GM18502 (cell line): ENCODE data around the gene CALML4.
"Not testable (repeated sequence)": the region's sequence is repeated elsewhere in the genome, so short reads cannot be mapped to it uniquely, and the experiment has no call there.

Experiments
- ATAC-seq: cut with Tn5 transposase; IDR thresholded peaks from one replicate; pipeline ENCODE4 v1.9.1; 2021; ENCODE audit warnings: mild to moderate bottlenecking; ENCODE audit not compliant: unreplicated experiment, poor library complexity

The CALML4 gene, protein sequence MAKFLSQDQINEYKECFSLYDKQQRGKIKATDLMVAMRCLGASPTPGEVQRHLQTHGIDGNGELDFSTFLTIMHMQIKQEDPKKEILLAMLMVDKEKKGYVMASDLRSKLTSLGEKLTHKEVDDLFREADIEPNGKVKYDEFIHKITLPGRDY

DNA sequence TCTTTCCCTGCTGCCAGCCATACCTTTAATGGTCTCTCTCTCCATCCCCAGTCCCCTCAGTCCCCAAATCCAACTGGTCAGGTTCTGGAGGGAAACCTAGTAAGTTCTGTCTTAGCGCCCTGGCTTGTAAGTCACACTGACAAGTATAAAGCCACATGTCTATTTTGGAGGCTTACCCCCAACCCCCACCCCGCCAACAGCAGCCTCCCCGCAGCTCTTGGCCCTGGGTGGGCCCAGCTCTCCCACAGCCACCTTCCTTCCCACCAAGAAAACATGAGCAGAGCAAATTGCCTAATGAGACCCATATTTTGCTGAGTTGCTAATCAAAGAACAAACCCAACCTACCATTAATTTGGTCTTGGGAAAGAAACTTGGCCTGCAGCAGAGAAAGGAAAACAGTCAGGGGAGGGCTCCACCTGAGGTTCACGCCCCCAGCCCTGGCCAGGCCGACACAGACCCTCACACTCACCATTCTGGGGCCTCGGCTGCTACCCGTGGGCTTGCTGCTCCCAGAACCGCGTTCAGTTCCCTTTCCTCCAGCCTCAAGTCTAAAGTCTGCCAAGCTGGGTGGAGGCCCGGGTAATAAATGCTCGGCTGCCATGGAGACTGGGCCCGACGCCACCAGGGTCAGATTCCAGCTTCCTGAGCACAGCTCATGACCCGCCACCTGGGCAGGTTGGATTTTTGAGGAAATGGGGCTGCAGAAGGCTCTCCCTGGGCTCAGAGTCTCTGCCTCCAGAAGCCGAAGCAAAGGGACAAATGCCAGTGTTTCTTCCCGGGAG, at the start of gene CALML4:
TSS of gene CALML4 (minus strand) at position 557 of the 782 bp plus-strand sequence. CDS start at position 472, 85 bp downstream.
- no peak for ATAC-seq

DNA sequence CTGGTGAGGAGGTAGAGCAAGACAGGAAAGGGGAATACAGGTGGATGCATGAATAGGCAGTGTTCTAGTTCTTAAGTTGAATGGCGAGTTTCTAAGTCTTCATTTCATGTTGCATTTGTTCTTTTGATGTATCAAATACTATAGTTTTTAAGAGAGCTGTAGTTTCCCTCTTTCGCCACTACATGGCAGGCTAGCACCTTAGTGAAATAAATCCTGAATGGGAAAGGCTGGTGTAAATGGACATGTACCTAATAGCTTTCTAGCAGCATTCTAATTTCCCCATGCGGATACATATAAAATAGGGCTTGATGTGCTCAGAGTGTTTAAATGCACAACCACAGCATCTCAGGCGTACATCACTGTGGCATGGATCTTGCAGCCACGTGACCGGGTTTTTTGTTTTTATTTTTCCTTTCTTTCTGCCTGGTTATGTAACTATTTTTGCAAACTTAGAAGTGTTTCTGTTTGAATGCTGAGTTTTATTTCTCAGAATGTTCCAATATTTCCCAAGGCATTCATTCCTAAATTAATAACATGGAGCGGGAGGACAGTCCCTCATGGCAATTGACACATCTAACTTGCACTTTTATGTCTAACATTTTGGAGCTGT, 47.9 kb upstream of the CALML4 start:
- ATAC-seq = no peak

DNA sequence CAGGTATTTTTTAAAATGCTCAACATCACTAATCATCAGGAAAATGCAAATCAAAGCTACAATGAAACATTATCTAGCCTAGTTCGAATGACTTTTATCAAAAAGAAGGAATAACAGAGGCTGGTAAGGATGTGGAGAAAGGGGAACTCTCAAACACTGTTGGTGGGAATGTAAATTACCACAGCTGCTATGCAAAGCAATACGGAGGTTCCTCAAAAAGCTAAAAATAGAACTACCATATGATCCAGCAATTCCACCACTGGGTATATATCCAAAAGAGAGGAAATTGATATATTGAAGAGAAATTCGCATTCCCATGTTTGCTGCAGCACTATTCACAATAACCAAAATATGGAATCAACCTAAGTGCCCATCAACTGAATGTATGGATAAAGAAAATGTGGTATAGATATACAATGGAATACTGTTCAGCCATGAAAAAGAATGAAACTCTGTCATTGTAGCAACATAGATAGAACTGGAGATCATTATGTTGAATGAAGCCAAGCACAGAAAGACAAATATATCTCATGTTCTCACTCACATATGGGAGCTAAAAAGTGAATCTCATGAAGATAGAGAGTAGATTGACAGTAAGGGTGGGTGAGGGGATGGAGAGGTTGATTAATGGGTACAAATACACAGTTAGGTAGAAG, 44.1 kb upstream of the CALML4 start:
- no peak for ATAC-seq

- no peak for ATAC-seq
Observed at GRCh38 chr15:68244235-68244634, 39.1 kb upstream of the CALML4 start.

- no peak for ATAC-seq
Observed at GRCh38 chr15:68241088-68241935, 36.2 kb upstream of the CALML4 start.

- ATAC-seq = no peak
Observed at GRCh38 chr15:68239025-68239424, 33.9 kb upstream of the CALML4 start.

DNA sequence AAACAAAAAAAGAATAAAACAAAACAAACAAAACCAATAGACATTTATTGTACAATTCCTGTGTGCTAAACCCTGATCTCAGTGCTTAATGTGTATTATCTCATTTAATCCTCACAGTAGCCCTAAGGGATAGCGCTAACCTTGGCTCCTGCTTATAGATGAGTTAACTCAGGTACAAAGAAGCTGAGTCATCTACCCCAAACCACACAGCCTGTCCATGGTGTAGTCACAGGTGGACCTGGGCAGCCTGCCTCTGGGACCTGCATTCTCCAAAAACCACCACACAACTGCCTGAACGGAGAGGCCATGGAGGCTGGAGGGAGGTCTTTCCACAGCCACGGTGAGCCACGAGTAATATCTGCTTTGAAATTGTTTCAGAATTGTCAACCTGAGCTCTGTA, 29.9 kb upstream of the CALML4 start:
- no peak for ATAC-seq

- ATAC-seq = not testable (repeated sequence)
Observed at GRCh38 chr15:68234520-68234919, 29.4 kb upstream of the CALML4 start.

- ATAC-seq = no peak
Observed at GRCh38 chr15:68234060-68234459, 28.9 kb upstream of the CALML4 start.

- ATAC-seq = no peak
Observed at GRCh38 chr15:68232937-68233336, 27.8 kb upstream of the CALML4 start.

DNA sequence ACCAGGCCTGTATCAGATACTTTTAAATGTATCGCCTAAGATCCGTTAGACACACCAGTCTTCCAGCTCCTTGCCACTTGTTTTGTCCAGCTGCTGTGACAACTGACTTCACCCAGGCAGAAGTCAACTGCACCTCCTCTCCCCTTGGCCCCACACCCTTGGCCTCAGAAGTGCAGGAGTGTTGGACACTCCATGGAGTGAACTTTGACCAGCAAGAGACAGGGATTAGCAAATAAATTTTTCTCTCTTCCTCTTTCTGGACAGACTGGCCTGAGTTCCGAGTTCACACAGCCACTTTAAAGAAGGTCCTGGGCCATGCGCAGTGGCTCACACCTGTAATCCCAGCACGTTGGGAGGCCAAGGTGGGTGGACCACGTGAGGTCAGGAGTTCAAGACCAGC, 27.3 kb upstream of the CALML4 start:
- ATAC-seq = no peak

DNA sequence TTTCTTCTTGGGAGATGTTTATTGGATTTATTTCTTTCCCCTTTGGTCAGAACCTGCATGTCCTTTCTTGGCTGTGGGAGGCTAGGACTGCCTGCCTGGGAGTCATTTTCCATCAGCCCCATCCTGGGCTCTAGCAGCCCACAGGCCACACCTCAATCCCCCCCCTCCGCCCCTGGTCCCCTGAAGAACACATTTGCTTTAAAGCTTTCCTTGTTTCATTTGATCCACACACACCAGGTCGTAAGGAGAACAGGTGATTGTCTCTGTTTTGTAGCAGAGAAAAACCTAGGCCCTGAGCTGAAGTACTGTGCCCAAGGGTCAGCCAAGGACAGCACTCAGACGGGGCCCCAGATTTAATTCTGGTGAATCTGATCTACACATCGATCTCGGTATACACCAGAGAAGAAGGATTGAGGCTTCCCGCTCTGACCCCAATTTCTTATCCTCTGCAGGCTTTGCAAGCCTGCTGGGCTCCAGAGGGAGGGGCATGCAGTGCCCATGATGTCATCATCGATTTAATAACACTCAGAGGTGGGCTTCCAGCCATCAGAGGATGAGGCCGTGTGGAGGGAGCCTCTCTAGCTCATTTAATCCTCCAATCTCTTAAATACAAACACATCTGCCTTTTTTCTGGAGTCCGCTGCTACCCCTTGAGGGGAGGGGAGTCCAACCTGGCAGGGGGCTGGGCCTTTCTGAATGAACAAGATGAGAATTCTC, 26.1 kb upstream of the CALML4 start:
- ATAC-seq = no peak

DNA sequence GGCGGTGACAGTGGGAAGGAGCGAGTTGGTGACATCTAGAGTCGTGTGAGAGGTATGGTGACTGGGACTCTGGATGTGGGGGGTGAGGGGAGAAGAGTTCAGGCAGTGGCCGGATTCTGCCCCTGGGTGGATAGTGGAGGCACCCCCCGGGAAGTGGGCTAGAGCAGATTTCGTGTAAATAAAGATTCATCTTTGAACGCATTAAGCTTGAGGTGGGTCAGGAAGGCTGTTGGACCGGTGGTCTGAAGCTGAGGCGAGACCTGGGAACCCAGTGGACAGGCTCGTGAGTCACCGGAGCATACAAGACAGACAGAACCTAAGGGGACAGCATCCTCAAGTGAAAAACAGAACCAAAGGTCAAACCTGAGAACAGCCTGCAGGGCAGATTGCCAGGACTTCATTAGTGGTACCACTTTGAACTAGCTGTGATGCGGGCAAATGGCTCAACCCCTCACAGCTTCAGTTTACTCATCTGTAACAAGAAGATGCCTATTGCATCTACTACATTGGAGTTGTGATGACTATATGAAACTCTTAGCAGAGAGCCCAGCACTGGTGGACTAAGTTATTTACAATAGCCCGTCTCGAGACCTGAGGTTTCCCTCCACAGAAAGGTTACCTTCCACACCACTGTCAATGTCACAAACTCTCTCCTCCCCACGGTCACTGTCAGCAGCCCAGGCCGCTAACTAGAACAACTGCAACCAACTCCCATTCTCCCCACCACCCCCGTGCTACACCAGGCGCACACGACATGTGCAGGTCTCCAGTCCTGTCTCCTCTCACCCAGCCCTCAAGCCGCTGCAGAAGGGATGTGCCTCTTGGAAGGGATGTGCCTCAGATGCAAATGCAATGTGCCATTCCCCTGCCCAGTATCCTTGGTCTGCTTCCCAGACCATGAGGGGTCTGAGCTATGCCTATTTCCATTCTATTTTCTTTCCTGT, 25.3 kb upstream of the CALML4 start:
- ATAC-seq = no peak

DNA sequence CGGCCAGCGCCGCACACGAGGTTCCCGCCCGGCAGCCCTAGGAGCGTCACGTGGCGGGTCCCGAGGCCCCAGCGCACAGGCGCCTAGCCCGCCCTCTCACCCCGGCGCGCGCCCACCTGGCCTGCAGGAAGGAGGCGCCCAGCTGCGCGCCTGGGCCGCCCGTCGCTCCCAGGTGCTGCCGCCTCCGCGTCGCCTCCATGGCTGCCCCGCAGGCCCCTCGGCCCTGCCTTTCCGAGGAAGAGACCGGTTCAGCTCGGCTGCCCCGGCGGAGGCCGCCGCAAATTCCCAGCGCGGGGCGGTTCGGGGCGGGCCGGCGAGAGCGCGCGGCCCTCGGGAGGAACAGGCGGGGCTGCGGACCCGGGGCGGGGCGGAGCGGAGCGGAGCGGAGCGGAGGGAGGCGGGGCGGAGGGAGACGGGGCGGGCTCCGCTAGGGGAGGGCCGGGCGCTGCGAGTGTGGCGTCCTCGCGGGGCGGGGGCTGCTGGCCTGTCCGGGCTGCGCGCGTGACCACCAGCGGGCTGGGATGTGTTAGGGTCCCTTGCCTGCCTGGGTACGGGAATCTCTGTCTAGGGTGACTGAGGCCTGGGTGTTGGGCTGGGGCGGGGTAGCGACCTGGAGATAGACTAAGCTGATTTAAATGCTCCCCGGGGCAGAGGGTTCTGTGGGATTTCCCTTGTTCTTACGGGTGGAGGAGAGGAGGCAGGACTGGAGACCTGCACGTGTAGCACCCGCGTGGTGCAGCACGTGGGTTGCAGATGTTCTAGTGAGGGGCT, 24.4 kb upstream of the CALML4 start, which contains the start of gene CLN6:
TSS of gene CLN6 (minus strand) at position 343 of the 771 bp plus-strand sequence. CDS start at position 199, 144 bp downstream.
- peak; percentile 68 for ATAC-seq

GRCh38 chr15:68228971-68229385, 23.8 kb upstream of the CALML4 start:
- no peak for ATAC-seq

DNA sequence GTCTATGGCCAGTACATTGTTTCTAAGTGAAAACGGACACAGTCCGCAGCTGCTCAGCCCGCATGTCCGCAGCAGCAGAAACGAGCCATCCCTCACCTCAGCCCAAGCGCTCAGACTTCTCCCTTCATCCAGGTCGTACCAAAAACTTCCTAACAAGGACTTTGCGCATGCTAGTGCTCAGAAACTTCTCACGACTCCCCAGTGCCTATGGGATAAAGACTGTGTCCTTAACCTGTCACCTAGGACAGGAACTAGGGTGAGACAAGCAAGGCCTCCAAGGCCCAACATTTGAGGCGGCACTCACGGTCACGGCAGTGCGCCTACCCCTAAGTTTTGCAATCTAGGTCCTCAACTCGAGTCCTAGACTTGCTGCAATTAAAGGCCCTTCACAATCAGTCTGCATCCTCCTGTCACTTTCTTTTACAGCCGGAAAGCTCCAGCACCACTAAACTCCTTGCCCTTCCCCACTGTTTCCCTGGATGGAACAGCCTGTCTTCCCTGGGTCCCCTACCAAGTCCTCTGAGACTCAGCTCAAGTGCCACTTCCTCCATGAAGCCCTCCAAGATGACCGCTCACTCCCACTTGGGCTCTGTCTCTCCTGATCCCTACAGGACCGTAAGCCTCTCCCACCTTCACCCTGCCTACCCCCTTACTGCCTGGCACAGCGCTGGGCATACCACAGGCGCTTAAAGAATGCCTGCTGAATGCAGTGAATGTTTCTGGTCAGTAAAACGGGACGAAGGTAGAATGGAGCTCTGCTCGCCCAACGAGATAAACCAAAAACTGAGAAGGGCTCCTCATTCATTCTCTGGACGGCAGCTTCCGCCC, 23.2 kb upstream of the CALML4 start:
- ATAC-seq = no peak

GRCh38 chr15:68227643-68228142, 22.6 kb upstream of the CALML4 start:
- ATAC-seq = no peak
